Ramos (cell line): ENCODE results near the gene PERM1.

Experiments used
- in situ Hi-C: fragments of 300-500 bp; cut with MboI; formaldehyde crosslinking; loops from one replicate; pipeline ENCODE4 v1.14.3; 2022; ENCODE audit warnings: low sequenced_read_pairs; ENCODE audit not compliant: unreplicated experiment

The PERM1 gene

DNA sequence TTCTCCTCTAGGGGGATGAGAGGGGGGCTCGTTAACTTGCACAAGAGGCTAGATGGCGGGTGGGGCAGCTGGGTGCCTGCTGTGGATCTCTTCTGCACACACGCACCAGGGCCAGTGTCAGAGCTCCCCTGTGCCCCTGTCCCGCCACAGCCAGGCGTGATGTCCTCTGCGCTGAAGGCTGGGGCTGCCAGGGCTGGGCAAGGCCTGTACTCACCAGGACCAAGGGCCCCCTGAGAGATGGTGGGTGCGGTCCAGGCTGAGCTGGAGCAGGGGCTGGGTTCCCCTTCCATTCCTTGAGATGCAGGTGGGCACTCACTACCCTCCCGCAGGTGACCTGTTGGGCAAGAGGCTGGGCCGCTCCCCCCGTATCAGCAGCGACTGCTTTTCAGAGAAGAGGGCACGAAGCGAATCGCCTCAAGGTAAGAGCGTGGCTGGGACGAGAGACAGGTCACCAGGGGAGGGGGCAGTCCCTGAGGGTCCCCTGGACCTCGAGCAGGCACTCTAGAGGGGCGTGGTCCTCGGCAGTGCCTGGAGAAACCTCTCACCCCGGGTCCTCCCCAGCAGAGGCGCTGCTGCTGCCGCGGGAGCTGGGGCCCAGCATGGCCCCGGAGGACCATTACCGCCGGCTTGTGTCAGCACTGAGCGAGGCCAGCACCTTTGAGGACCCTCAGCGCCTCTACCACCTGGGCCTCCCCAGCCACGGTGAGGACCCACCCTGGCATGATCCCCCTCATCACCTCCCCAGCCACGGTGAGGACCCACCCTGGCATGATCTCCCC, 43.0 kb downstream of the PERM1 start:
- in situ Hi-C loops, result no loop called here

DNA sequence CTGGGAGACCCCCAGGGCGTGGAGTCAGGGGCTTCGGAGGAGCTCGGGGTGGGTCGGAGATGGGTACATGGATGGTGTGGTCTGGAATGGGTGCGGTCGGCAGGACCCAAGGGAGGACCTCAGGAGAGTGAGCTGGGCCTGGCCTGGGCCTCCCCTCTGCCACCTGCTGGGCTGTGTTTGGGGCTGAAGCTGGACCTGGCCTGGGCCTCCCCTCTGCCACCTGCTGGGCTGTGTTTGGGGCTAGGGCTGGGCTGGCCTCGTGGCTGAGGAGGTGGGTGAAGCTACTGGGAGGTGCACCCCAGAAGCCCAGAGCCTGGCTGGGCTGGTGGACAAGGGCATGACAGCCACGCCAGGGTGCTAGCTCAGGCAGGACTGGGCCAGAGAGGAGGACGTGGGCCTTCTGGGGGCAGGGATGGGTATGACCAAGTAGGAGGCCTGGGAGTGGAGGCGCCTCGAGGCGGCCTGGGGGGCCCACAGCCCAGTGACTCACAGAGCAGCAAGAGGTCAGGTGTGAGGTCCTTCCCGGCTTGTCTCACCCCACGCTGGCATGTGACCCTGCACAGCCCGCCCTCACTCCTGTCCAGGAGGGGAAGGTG, 43.7 kb downstream of the PERM1 start:
- in situ Hi-C loops, result no loop called here

DNA sequence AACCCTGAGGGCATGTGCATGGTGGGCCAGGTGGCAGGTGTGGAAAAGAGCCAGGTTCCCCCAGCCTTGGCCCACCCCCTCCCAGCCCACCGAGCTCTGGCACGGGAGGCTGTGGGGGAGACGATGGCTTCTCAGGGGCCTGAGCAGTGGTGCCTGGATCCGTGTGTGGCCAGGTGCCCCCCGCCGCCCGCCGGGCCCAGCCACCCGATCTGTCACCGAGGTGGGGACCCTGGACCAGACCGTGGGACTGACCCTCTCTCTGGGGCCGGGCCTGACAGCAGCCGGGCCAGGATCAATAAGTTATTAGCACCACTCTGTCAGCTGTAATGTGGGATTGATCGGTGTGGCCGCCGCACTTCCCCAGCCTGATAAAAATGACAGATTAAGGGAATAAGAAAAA, 44.4 kb downstream of the PERM1 start:
- in situ Hi-C loops, result no loop called here

DNA sequence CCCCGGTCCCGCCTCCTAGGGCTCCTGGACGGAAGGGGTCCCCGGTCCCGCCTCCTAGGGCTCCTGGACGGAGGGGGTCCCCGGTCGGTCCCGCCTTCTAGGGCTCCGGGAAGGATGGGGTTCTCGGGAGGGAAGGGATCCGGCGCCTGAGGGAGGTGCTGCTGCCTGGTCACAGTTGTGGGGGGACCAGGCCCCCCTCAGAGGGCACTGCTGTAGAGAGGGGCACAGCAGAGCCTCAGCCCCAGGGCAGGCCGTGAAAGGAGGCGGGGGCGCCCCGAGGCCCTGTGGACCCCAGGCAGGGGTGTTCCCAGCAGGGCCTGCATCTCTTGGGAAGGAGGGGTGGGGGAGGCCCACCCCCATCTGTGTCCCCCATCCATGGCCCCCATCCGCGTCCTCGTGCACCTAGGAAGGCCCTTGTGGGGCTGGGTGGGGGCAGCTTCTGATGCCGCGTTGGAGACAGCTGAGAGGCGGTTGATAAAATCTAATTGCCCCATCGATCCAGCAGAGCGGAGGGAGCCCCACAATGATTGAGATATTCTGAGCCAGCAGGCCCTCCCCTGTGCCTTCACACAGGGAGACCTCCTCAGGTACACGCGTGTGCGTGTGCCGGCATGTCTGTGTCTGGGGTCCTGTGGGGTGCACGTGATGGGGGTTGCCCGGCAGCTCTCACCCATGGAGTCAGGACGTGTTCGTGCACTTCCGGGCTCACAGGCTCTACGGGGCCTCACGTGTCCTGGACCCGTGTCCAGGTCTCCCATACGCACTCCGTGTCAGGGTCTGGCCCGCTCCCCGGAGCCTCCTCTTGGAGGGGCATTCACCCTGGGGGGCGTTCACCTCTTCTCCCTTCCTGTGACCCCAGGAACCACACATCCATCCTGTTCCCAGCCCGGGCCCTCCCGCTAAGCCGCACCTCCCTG, 45.3 kb downstream of the PERM1 start:
- in situ Hi-C loops, result no loop called here

DNA sequence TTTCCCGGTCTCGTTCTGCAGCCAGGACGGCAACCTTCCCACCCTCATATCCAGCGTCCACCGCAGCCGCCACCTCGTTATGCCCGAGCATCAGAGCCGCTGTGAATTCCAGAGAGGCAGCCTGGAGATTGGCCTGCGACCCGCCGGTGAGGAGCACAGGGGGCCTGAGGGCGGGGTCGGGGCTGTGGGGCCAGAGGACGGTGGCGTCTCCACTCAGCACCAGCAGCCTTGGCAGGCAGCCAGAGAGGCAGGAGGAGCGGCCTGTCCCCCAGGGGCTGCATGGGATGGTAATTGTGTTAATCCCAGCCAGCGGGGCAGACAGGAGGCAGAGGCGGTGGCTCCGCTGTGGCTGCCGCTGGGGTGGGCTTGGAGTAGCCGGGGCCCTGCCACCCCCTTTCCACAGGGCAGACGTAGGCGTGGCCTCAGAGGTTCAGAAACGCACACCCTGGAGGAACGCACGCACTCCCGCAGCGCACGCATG, 46.1 kb downstream of the PERM1 start:
- in situ Hi-C loops, result no loop called here

DNA sequence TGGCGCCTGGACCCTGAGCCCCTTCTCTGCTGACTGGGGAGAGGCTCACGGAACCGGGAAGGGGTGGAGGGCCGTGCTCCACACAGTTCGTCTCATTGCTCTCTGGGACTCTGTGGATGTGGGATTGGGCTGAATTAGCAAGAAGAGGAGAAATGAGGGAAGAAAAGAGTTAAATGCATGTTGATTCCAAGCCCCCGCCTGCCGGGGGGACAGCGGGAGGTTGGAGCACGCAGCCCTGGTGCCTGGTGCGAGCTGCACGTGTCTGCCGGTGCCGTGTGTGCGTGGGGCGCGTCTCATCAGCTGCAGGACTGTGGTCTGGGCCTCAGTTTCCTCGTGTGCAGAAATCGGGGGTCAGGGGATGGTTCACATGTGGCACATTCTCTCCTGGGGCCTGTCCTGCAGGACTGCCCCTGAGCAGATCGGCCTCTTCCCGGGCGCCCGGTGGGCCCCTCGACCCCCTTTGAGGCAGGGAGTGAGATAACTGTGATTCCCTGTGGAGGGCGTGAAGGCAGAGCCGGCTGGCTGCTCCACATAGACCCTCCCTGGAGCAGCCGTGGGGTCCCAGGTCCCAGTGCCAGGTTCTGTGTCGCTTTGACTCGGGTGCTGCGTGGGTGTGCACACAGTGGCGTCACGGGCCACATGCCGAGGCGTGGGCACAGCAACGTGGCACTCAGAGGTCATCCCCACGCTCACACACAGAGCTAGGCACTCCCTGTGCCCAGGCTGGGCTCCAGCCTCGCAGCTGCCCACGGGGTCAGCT, 46.7 kb downstream of the PERM1 start:
- in situ Hi-C loops, result no loop called here

DNA sequence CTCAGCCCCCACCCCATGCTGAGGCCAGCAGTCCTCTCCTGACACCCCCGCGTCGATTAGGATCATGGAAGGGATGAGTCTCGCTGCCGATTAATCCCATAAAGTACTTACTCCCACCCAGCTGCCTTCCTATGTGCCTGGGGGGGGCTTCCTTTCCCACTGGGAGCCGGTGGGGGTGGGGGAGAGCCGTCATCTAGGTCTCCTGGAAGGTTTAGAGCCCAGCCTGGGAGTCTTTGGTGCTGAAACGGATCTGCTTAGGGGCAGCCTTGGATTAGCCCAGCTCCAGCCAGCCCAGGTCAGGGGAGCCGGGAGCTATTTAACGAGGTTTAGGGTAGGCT, 48.3 kb downstream of the PERM1 start:
- in situ Hi-C loops, result no loop called here

DNA sequence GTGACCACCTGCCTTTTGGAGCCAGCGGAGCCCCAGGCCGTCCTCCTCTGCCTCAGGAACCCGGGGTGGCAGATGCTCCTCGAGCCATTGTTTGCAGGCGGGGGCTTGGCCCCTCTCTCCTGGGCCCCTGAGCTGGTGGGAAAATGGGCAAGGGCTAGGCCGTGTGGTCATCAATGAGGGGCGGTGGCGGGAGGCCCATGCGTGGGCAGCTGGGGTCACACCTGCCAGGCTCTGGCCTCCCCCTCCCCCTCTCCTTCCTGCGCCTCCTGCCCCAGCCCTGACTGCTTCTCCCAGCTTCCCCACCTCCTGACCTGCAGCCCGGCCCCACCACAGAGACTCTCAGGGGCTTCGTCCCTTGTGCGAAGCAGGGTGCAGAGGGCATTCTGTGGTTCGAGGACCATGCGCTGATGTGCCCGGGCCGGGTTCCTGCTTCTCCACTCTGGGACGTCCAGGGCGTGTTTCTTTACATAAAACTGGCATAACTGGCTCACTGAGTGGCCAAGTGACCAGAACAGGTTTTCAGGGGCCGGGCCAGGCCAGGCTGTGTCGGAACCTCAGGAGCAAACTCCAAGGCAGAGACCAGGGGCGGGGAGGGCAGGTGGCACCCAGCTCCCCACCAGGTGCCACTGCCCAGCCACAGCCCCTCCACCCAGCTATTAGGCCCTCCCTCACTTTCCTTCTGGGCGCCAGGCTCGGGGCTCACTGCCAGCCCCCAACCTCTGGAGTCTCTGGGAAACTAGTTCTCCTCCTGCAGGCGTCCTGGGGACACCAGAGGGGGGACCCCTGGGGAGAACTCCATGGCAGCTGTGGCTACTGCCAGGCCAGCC, 48.9 kb downstream of the PERM1 start:
- in situ Hi-C loops, result no loop called here

DNA sequence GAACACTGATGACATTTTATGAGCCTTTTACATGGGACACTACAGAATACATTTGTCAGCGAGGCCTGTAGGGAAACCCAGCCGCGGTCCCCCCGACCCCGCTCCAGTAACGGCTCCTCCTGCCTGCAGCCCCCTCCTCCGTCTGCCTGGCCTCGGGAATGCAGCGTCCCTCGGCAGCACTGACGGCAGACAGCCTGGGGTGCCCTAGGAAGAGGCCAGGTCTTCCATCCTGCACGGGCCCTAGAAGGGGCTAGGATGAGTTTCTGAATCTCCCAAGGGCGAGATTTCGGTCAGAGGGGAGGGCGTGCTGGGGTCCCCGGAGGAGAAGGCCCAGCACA, 49.8 kb downstream of the PERM1 start:
- in situ Hi-C loops, result no loop called here

DNA sequence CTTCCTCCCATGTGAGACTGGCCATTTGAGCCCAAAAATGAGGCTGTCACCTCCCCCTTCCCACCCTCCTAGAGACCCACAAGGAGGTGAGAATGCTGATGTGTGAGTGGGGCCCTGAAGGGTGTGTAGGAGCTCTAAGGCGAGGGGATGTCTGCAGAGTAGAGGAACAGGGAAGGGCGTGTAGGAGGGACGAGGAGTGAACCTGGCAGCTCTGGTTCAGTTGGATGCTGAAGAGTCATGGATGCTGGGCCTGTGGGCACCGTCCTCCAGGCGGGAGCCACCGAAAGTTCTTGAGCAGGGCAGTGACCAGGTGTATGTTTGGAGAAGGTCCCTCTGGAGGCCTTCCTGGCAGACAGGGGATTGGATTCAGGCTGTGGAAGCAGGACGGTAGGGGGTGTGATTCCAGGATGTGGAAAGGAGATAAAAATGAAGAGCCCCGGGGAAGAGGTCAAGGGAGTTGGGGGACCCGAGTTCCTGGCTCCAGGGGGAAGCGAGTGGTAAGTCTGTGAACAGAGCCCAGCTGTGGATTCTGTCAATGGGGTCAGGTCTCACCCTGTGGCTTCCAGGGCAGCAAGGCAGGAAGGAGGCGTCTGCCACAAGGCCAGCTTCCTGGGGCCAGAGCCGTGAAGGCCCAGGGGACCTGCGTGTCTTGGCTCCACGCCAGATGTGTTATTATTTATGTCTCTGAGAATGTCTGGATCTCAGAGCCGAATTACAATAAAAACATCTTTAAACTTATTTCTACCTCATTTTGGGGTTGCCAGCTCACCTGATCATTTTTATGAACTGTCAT, 50.3 kb downstream of the PERM1 start:
- in situ Hi-C loops, result no loop called here

DNA sequence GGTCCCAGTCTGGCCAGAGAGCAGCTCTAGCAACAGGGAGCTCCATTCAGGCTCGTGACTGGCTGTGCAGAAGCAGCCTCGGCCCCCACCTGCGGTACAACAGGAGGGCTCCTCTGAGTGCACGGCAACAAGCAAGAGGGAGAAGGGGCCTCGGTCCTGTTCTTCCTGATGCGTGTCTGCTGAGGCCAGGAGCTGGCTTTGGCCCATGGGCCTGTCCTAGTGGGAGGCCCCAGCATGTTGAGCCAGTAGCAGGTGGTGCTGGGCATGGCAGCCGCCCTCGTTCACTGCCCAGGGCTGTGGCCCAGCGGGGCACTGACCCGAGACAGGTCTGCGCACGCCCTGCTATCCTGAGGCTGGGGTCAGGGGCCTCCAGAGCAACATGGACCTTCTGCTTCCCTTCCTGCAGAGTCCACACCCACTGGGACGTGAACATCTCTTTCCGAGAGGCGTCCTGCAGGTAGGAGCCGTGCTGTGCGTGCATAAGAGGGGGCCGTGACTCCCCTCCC, 51.2 kb downstream of the PERM1 start:
- in situ Hi-C loops, result no loop called here

DNA sequence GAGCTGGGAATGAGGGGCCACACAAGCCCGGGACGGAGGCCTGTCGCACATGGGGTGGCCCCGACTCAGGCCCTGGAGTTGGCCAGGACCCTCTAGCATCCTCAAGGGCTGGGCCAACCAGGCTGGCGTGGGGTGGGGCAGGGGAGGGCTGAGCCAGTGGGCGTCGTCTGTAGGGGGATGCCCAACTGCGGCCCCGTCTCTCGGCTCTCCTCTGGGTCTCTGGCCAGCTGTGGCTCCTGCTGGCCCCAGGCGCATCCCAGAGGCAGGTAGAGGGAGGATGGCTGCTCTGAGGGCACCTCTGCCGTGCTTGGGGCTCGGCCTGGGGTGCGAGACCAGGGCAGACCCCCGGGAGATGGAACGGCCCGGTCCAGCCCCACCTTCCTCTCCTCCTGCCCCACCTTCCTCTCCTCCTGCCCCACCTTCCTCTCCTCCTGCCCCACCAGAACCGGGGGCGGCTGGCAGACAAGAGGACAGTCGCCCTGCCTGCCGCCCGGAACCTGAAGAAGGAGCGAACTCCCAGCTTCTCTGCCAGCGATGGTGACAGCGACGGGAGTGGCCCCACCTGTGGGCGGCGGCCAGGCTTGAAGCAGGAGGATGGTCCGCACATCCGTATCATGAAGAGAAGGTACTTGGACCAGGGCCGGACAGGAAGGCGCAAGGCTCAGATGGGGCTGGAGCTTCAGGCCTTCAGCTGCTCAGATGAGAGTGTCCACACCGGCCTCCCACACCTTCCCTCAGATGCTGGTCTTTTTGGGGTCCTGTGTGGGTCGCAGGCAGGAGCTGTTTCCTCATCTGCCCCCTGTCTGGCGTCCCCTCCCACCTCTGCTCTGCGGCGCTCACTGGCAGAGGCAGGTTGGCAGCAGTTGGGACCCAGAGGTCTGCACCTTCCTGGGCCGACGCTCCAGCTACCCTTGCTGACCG, 51.9 kb downstream of the PERM1 start:
- in situ Hi-C loops, result no loop called here

DNA sequence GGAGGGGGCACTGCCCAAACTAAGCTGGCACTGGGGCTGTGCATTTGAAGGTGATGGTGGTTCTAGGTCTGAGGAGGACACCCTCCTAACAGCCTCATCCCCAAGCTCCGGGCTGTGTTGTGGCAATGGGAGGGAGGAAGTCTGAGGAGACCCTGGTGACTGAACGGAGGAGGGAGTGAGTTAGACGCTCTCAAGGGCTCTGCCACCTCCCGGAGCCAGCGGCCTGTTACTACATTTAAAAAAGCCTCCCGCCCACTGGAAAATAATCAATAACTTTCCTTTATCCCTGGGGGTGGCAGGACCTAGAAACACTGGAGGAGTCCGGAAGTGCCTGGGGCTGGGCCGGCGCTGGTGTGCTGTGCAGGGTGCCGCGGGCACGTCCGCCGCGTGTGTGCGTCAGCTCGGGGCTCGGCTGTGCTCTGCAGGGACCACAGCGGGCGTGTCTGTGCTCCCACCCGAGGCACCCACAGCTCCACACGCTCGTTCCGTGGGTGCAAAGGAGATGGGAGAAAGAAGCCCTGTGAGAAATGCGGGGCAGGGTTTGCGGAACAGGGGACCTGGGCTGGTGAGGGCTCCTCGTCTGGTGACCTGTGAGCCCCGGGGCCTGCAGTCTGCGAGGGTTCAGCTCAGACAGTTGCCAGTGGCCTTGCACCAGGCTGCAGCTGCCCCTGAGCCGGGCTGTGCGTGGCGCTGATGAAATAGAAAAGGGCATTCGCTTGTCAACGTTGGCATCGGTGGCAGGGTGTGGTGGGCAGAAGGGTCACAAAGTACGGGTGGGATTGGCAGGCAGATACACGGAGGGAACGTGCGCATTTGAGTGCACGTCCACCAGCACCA, 52.9 kb downstream of the PERM1 start:
- in situ Hi-C loops, result no loop called here

DNA sequence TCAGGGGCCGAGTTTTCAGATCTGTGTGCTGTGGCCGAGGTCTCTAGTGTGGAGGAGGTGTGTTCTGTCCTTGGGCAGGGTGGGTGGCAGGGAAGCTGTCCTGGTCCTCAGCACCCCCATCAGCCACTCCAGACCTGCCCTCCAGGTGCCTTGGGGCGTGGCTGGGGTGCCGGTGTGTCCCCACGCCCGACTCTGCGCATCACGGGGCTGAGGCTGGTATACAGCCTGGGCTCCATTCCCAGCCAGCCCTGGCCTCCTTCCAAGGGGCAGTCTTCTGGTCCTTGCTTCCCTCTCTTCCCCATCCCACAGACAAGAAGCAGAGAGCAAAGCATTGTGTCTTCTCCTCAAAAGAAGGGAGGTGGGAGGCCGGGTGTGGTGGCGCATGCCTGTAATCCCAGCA, 54.1 kb downstream of the PERM1 start:
- in situ Hi-C loops, result no loop called here

DNA sequence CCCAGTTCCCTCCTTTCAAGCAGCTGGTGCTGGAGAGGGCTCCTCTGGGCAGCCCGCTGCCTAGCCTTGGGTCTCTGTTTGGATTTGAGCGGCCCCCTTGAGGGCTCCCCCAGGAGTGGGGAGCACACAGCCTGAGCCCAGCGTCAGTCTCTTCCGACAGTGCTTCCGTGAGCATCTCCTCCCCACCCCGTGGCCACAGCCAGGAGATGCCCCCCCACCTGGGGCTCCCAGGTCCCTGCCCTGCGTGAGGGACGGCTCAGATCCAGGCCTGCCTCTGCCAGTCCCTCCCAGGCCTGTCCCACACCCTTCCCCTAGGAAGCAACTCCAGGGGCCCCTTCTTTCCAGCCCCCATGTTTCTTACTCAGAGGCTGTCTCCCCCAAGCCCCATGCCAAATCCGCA, 54.7 kb downstream of the PERM1 start:
- in situ Hi-C loops, result no loop called here

DNA sequence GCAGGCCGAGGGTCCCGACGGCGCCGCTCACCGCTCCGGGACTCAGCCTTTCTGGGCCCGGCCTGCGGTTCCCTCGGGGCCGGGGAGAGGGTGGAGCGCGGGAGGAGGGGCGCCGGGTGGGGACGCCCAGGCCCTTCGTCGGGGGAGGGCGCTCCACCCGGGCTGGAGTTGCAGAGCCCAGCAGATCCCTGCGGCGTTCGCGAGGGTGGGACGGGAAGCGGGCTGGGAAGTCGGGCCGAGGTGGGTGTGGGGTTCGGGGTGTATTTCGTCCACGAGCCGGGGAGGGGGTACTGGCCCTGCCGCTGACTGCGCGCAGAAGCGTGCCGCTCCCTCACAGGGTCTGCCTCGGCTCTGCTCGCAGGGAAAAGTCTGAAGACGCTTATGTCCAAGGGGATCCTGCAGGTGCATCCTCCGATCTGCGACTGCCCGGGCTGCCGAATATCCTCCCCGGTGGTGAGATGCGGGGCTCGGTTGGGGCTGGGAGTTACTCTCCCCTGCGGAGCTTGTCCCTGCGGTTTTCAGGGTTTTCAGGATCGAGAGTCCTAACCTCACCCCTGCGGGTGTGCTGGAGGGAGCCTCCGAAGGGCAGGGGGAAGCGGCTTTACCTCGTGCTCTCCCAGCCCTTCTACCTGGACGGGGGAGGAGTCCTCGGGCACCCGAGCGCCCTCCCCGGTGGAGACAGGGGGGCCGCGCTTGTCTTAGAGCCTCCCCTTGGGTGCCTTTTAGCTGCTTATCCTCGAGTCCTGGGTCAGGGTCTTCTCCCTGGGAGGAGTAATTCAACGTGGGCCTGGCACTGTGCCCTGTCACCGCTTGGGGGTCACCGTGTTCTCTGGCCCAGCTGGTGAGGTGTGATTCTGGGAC, 56.1 kb downstream of the PERM1 start:
- in situ Hi-C loops, result no loop called here
